ENCODE results near the gene PGBD2. TPM values are rescaled to one million over a fixed set of nuclear protein-coding genes. Genes with fewer than 3 reads are reported as not detected.

PGBD2 gene
- total RNA-seq, 1 experiment from 2014 or later = 6.5 TPM

DNA sequence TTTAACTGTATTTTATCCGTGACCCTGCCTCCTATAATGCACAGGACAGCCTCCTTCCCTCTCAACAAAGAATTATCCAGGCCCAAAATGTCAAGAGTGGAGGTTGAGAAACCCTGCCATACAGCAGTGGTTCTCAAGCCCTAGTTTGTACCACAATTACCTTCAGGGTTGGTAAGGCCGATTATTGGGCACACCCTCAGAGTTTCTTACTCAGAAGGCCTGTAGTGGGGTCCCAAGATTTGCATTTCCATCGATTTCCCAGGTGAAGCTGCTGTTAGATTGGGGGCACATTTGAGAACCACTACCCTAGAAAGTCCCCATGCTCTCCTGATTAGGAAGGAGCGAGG lies 400 bp upstream of the PGBD2 start:
- Mint-ChIP-seq H3K36me3 (peaks cover 10% of the 10 kb centered on the region), H3K27me3 (ENCODE audit: low read depth) (peaks cover 7% of the 10 kb centered on the region), H3K27ac (peak overlapping the region; percentile 88), H3K4me3 (peak overlapping the region; percentile 87), H3K4me1 (peaks cover 35% of the 10 kb centered on the region), H3K9me3 (no peaks in the 10 kb centered on the region; the same call in 1 of the 2 replicates)
- ChIA-PET POLR2A (interaction anchor here (0.7 to 1.9 kb wide), 6 partner anchors 8 to 79 kb away, joined by 4 to 13 read pairs (median 5); partner anchors contain the start of genes ZNF672 and ZNF692), CTCF (interaction anchor here (0.9 to 1.8 kb wide), 7 partner anchors 8 to 79 kb away, joined by 3 to 24 read pairs (median 7); partner anchors contain the start of genes SH3BP5L and ZNF692)
- peak; percentile 1; the same call in 1 of the 2 replicates for ATAC-seq
- DNase-seq (ENCODE audit: low spot score) = no peak
- no peak for TF ChIP-seq ZNF138 (CRISPR knock-in tag; conservative IDR thresholded peaks at IDR 0.05)

GRCh38 chr1:248906753-248907661 lies 972 bp downstream of the PGBD2 start:
- no peak for TF ChIP-seq MAX (CRISPR knock-in tag; IDR thresholded peaks at IDR 0.05)
- TF ChIP-seq MXD4 (CRISPR knock-in tag; IDR thresholded peaks at IDR 0.05; ENCODE audit: borderline replicate concordance) = no peak
- TF ChIP-seq, protein P1, sequence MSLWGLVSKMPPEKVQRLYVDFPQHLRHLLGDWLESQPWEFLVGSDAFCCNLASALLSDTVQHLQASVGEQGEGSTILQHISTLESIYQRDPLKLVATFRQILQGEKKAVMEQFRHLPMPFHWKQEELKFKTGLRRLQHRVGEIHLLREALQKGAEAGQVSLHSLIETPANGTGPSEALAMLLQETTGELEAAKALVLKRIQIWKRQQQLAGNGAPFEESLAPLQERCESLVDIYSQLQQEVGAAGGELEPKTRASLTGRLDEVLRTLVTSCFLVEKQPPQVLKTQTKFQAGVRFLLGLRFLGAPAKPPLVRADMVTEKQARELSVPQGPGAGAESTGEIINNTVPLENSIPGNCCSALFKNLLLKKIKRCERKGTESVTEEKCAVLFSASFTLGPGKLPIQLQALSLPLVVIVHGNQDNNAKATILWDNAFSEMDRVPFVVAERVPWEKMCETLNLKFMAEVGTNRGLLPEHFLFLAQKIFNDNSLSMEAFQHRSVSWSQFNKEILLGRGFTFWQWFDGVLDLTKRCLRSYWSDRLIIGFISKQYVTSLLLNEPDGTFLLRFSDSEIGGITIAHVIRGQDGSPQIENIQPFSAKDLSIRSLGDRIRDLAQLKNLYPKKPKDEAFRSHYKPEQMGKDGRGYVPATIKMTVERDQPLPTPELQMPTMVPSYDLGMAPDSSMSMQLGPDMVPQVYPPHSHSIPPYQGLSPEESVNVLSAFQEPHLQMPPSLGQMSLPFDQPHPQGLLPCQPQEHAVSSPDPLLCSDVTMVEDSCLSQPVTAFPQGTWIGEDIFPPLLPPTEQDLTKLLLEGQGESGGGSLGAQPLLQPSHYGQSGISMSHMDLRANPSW (CRISPR knock-in tag; conservative IDR thresholded peaks at IDR 0.05; ENCODE audit: low read depth) = no peak
- no peak for TF ChIP-seq ZNF281 (CRISPR knock-in tag; IDR thresholded peaks at IDR 0.05)
- no peak for TF ChIP-seq ZBTB43 (CRISPR knock-in tag; IDR thresholded peaks at IDR 0.05)
- TF ChIP-seq, protein P2, sequence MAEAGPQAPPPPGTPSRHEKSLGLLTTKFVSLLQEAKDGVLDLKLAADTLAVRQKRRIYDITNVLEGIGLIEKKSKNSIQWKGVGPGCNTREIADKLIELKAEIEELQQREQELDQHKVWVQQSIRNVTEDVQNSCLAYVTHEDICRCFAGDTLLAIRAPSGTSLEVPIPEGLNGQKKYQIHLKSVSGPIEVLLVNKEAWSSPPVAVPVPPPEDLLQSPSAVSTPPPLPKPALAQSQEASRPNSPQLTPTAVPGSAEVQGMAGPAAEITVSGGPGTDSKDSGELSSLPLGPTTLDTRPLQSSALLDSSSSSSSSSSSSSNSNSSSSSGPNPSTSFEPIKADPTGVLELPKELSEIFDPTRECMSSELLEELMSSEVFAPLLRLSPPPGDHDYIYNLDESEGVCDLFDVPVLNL (CRISPR knock-in tag; IDR thresholded peaks at IDR 0.05; ENCODE audit: borderline replicate concordance, low read depth) = no peak
- TF ChIP-seq GABPB1 (CRISPR knock-in tag; IDR thresholded peaks at IDR 0.05) = no peak
- no peak for TF ChIP-seq GTF2I (CRISPR knock-in tag; conservative IDR thresholded peaks at IDR 0.05)
- no peak for TF ChIP-seq NR1H2 (CRISPR knock-in tag; IDR thresholded peaks at IDR 0.05)
- POLR2A ChIA-PET = interaction anchor here (0.6 to 1.9 kb wide), 6 partner anchors 34 to 81 kb away, joined by 3 to 13 read pairs (median 5); partner anchors contain the start of genes ZNF672 and ZNF692
- no peak for DNase-seq (ENCODE audit: low spot score)
- Mint-ChIP-seq H3K36me3 (peaks cover 18% of the 10 kb centered on the region), H3K4me3 (peak overlapping the region; percentile 92), H3K27ac (peak overlapping the region; percentile 100), H3K27me3 (ENCODE audit: low read depth) (no peaks in the 10 kb centered on the region), H3K9me3 (peaks cover 2% of the 10 kb centered on the region; the same call in 1 of the 2 replicates), H3K4me1 (peaks cover 35% of the 10 kb centered on the region)
- peak; percentile 1 for ATAC-seq
- CTCF ChIA-PET = interaction anchor here (0.6 to 1.8 kb wide), 11 partner anchors 9 to 125 kb away, joined by 3 to 24 read pairs (median 4); partner anchors contain the start of genes SH3BP5L, ZNF672 and ZNF692

GRCh38 chr1:248910761-248911160 lies 4.7 kb downstream of the PGBD2 start:
- H3K27me3 Mint-ChIP-seq (ENCODE audit: low read depth) = no peaks in the 10 kb centered on the region
- ChIA-PET CTCF (no interaction called here), POLR2A (no interaction called here)
- H3K4me1 Mint-ChIP-seq = peaks cover 23% of the 10 kb centered on the region
- no peak overlapping the region for H3K4me3 Mint-ChIP-seq
- H3K36me3 Mint-ChIP-seq = peaks cover 38% of the 10 kb centered on the region
- DNase-seq (ENCODE audit: low spot score) = no peak
- H3K9me3 Mint-ChIP-seq = peaks cover 7% of the 10 kb centered on the region; the same call in 1 of the 2 replicates
- no peak for ATAC-seq
- TF ChIP-seq, protein P3, sequence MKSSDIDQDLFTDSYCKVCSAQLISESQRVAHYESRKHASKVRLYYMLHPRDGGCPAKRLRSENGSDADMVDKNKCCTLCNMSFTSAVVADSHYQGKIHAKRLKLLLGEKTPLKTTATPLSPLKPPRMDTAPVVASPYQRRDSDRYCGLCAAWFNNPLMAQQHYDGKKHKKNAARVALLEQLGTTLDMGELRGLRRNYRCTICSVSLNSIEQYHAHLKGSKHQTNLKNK (CRISPR knock-in tag; IDR thresholded peaks at IDR 0.05) = no peak
- no peak for TF ChIP-seq NFE2L1 (CRISPR knock-in tag; IDR thresholded peaks at IDR 0.05)
- TF ChIP-seq JAZF1 (CRISPR knock-in tag; IDR thresholded peaks at IDR 0.05) = no peak
- no peak for TF ChIP-seq SOX15 (CRISPR knock-in tag; IDR thresholded peaks at IDR 0.05)
- no peak for TF ChIP-seq RELA (CRISPR knock-in tag; IDR thresholded peaks at IDR 0.05; ENCODE audit: borderline replicate concordance)
- no peak for TF ChIP-seq FOXJ3 (CRISPR knock-in tag; IDR thresholded peaks at IDR 0.05; ENCODE audit: borderline replicate concordance)
- no peak for TF ChIP-seq USF1 (CRISPR knock-in tag; IDR thresholded peaks at IDR 0.05)
- no peak for TF ChIP-seq USF2 (CRISPR knock-in tag; IDR thresholded peaks at IDR 0.05)
- no peak for TF ChIP-seq FOXK1 (CRISPR knock-in tag; IDR thresholded peaks at IDR 0.05)
- no peak for TF ChIP-seq RORB (CRISPR knock-in tag; IDR thresholded peaks at IDR 0.05)
- H3K27ac Mint-ChIP-seq = no peak overlapping the region
